K562 (cell line): Measurements from ENCODE around the gene KIF5C. TPM values are rescaled to one million over a fixed set of nuclear protein-coding genes. Genes with fewer than 3 reads are reported as not detected.

Source experiments
- ATAC-seq: fragments of 200-7000 bp; cut with Tn5 transposase; 3 replicates; pipeline ENCODE4 v1.9.1; 2020; ENCODE audit warnings: moderate library complexity
- BruUV-seq: library from RNA; stranded (reverse); fragments of 400-500 nt; replicated peaks from 2 replicates; lab custom pipeline; 2021; lab: Mats Ljungman, UMichigan
- CTCF ChIA-PET: fragments of 300-600 bp; formaldehyde crosslinking; extraction: SDS; loops from one replicate; lab custom pipeline; 2021; ENCODE audit warnings: low intra/inter-chr PET ratio; lab: Yijun Ruan, JAX
- POLR2A ChIA-PET: fragments of 300-600, 350-650 bp; sonication (Branson Sonifier 250); formaldehyde crosslinking; extraction: SDS; loops from one replicate; lab custom pipeline; 2021; ENCODE audit warnings: antibody characterized with exemption, inconsistent platforms; lab: Yijun Ruan, JAX
- DNase-seq, 4 experiments: peaks; one replicate each; pipeline versions ENCODE4 v3.0.0 to v3.0.0-alpha.2; 2011 to 2018; ENCODE audit warnings: low spot score in 3 of 4, mixed read lengths in 3 of 4; ENCODE audit errors: extremely low read depth in 1 of 4
- FAIRE-seq: peaks from 2 replicates; lab custom pipeline; 2011; peaks lifted over from hg19 to GRCh38; lab: Jason Lieb, UNC
- H2AFZ ChIP-seq: 2 replicates; pipeline ENCODE4 v1.6.0; 2011; ENCODE audit warnings: low read depth, low read length, control low read depth, inconsistent platforms
- H3K27ac ChIP-seq: fragments of 200-600 bp; 3 replicates; pipeline ENCODE4 v1.8.0; 2011; ENCODE audit warnings: low read depth, mild to moderate bottlenecking, control low read depth, inconsistent platforms, low read length, moderate library complexity, mixed read lengths; ENCODE audit errors: extremely low read depth
- H3K27me3 ChIP-seq, 2 experiments: fragments of 300-600 bp in 1 of 2; 2 replicates in 1 of 2; 3 replicates in 1 of 2; pipeline versions ENCODE4 v1.6.0 to v1.8.0; 2011; ENCODE audit warnings: inconsistent platforms in 2 of 2, low read length in 2 of 2, mild to moderate bottlenecking in 1 of 2, mixed read lengths in 1 of 2, moderate library complexity in 1 of 2; ENCODE audit not compliant: control insufficient read depth in 2 of 2, insufficient read depth in 2 of 2
- H3K36me3 ChIP-seq: fragments of 300-600 bp; 3 replicates; pipeline ENCODE4 v1.8.0; 2011; ENCODE audit warnings: mild to moderate bottlenecking, low read length, inconsistent platforms; ENCODE audit not compliant: control insufficient read depth, insufficient read depth
- H3K4me1 ChIP-seq, 2 experiments: fragments of 200-600 bp in 1 of 2; replicated peaks in 1 of 2; 2 replicates in 1 of 2; 3 replicates in 1 of 2; pipeline versions ENCODE4 v1.5.1 to v1.8.0; 2011; ENCODE audit warnings: inconsistent platforms in 2 of 2, low read length in 2 of 2, mild to moderate bottlenecking in 1 of 2, mixed read lengths in 1 of 2, moderate library complexity in 1 of 2; ENCODE audit not compliant: control insufficient read depth in 2 of 2, insufficient read depth in 2 of 2
- H3K4me2 ChIP-seq: 2 replicates; pipeline ENCODE4 v1.6.1; 2011; ENCODE audit warnings: low read length, control low read depth, inconsistent platforms, mixed read lengths; ENCODE audit not compliant: insufficient read depth
- H3K4me3 ChIP-seq: fragments of 200-600 bp; sonication (generic), shearing (Covaris generic); 2 replicates; pipeline ENCODE4 v1.5.1; 2016; ENCODE audit warnings: control low read depth, inconsistent platforms
- H3K79me2 ChIP-seq: fragments of 200-600 bp; 3 replicates; pipeline ENCODE4 v1.8.0; 2011; ENCODE audit warnings: low read length, inconsistent platforms; ENCODE audit not compliant: control insufficient read depth, insufficient read depth
- H3K9ac ChIP-seq, 2 experiments: 2 replicates each; pipeline versions ENCODE4 v1.6.0 to v1.6.1; 2011; ENCODE audit warnings: low read depth in 2 of 2, low read length in 2 of 2, control low read depth in 1 of 2, inconsistent platforms in 1 of 2, mild to moderate bottlenecking in 1 of 2, mixed read lengths in 1 of 2; ENCODE audit not compliant: insufficient read depth in 1 of 2
- H3K9me1 ChIP-seq: one replicate; pipeline ENCODE4 v1.6.0; 2011; ENCODE audit warnings: inconsistent platforms, mild to moderate bottlenecking, low read length, moderate library complexity; ENCODE audit not compliant: control insufficient read depth, insufficient read depth
- H3K9me3 ChIP-seq: replicated peaks from 2 replicates; pipeline ENCODE4 v1.5.1; 2011; ENCODE audit warnings: low read depth, low read length, inconsistent platforms; ENCODE audit not compliant: control insufficient read depth, insufficient read depth
- H4K20me1 ChIP-seq: replicated peaks from 2 replicates; pipeline ENCODE4 v1.6.1; 2011; ENCODE audit warnings: low read length, inconsistent platforms, mixed read lengths; ENCODE audit not compliant: control insufficient read depth, insufficient read depth
- EGR1 ChIP-seq: fragments of 450-650 bp; conservative IDR thresholded peaks from 2 replicates; pipeline ENCODE4 v1.6.1; 2017; ENCODE audit warnings: mild to moderate bottlenecking
- EHMT2 ChIP-seq: fragments of 450-650 bp; IDR thresholded peaks from 2 replicates; pipeline ENCODE4 v1.6.1; 2018; ENCODE audit warnings: antibody characterized with exemption
- ESRRB ChIP-seq: fragments of 250-450 bp; sonication (Bioruptor Pico); IDR thresholded peaks from 2 replicates; pipeline ENCODE4 v1.5.0; 2020; ENCODE audit warnings: mild to moderate bottlenecking, moderate library complexity, borderline replicate concordance
- EZH2 ChIP-seq: IDR thresholded peaks from 2 replicates; pipeline ENCODE4 v1.6.1; 2012; ENCODE audit warnings: low read depth, mild to moderate bottlenecking, inconsistent platforms, low read length, borderline replicate concordance
- HNRNPLL ChIP-seq: fragments of 200-400 bp; formaldehyde crosslinking; IDR thresholded peaks from 2 replicates; pipeline ENCODE4 v1.6.1; 2017; ENCODE audit warnings: low read length, low read depth, mild to moderate bottlenecking; ENCODE audit not compliant: poor library complexity, severe bottlenecking
- NFE2 ChIP-seq: IDR thresholded peaks from 2 replicates; pipeline ENCODE4 v1.6.1; 2014; ENCODE audit warnings: antibody characterized with exemption, low read depth
- NR2C2 ChIP-seq, 2 experiments: fragments of 200-800 bp in 1 of 2; sonication (Bioruptor generic) in 1 of 2; sonication (generic) in 1 of 2; formaldehyde crosslinking in 1 of 2; IDR thresholded peaks; 2 replicates each; pipeline versions ENCODE4 v1.6.1 to v1.8.0; 2016 to 2022; ENCODE audit warnings: mild to moderate bottlenecking in 1 of 2, missing compliant biosample characterization in 1 of 2, missing genetic modification characterization in 1 of 2, missing genetic modification reagents in 1 of 2
- PHF8 ChIP-seq: fragments of 200-600 bp; sonication (generic); IDR thresholded peaks from 2 replicates; pipeline ENCODE4 v1.6.1; 2012; ENCODE audit warnings: mixed run types, mild to moderate bottlenecking, inconsistent platforms, low read length, moderate library complexity, borderline replicate concordance
- U2AF1 ChIP-seq: fragments of 200-400 bp; formaldehyde crosslinking; optimal IDR thresholded peaks from 2 replicates; pipeline ENCODE3; 2017; ENCODE audit warnings: mild to moderate bottlenecking, low read depth, low read length, moderate library complexity
- ZNF212 ChIP-seq: fragments of 450-650 bp; formaldehyde crosslinking; IDR thresholded peaks from 2 replicates; pipeline ENCODE4 v1.4.0; 2020; ENCODE audit warnings: mild to moderate bottlenecking
- ZNF253 ChIP-seq: fragments of 250-450 bp; sonication (Bioruptor Pico); conservative IDR thresholded peaks from 2 replicates; pipeline ENCODE4 v1.6.1; 2021; ENCODE audit warnings: mild to moderate bottlenecking
- WGBS: fragments of 100-300 bp; shearing (Covaris generic); methylation state at CpG from one replicate; pipeline ENCODE4 v1.1.6; 2016; ENCODE audit warnings: low coverage, mixed read lengths; ENCODE audit not compliant: insufficient coverage; ENCODE audit errors: missing lambda C conversion rate; 5-methylcytosine and 5-hydroxymethylcytosine counted together
- in situ Hi-C: fragments of 300-500 bp; cut with MboI; formaldehyde crosslinking; loops from 4 replicates; pipeline ENCODE4 v1.15.0; 2018; ENCODE audit warnings: inconsistent platforms, mixed read lengths
- intact Hi-C: fragments of 100-400 bp; cut with micrococcal nuclease; formaldehyde crosslinking; loops from 2 replicates; pipeline ENCODE4 v1.14.2; 2022
- polyA plus RNA-seq, 8 experiments: library from polyadenylated mRNA; depleted of rRNA in 4 of 8; stranded (reverse) in 5 of 8; unstranded in 3 of 8; fragments of >200 nt; fragmentation: Nextera tagmentation in 2 of 8; fragmentation: Illumina TruSeq in 1 of 8; extraction: Ambion mirVana in 2 of 8; extraction: Trizol in 1 of 8; gene quantifications; 2 replicates each; pipeline versions ENCODE4 v1.2.1 to v1.2.3, GENCODE V29; 2011 to 2014; ENCODE audit warnings: inconsistent platforms in 1 of 8, missing spikeins in 1 of 8
- total RNA-seq, 7 experiments: library from RNA; depleted of rRNA in 6 of 7; stranded (reverse); fragments of >200 nt in 6 of 7; fragmentation: Illumina TruSeq in 2 of 7; extraction: Trizol in 2 of 7; gene quantifications; 2 replicates each; pipeline versions ENCODE4 v1.2.1 to v1.2.3, GENCODE V29; 2011 to 2021; ENCODE audit warnings: low replicate concordance in 1 of 7
- TF ChIP-seq, protein P1 (sequence below): fragments of 200-800 bp; sonication (Bioruptor generic); IDR thresholded peaks from 2 replicates; pipeline ENCODE4 v1.6.1; 2016; ENCODE audit warnings: missing genetic modification characterization, missing compliant biosample characterization
- TF ChIP-seq, protein P2 (sequence below): fragments of 250-450 bp; sonication (Bioruptor Pico); IDR thresholded peaks from 2 replicates; pipeline ENCODE4 v1.8.0; 2021; ENCODE audit warnings: moderate library complexity, mild to moderate bottlenecking, inconsistent platforms
- TF ChIP-seq, protein P3 (sequence below), 3 experiments: fragments of 200-800 bp in 1 of 3; sonication (Bioruptor generic) in 1 of 3; sonication (generic) in 1 of 3; formaldehyde crosslinking in 1 of 3; IDR thresholded peaks; 2 replicates each; pipeline versions ENCODE4 v1.6.1 to v1.8.0; 2016 to 2022; ENCODE audit warnings: mild to moderate bottlenecking in 2 of 3, missing compliant biosample characterization in 2 of 3, missing genetic modification characterization in 2 of 3, missing genetic modification reagents in 1 of 3

KIF5C gene
- total and polyA plus RNA-seq, 9 of the 15 experiments (the other 6 are each of a cell fraction or from before 2014, with no cell fraction given): 0.01 to 0.09 (median 0.01) TPM; not detected in 6

DNA sequence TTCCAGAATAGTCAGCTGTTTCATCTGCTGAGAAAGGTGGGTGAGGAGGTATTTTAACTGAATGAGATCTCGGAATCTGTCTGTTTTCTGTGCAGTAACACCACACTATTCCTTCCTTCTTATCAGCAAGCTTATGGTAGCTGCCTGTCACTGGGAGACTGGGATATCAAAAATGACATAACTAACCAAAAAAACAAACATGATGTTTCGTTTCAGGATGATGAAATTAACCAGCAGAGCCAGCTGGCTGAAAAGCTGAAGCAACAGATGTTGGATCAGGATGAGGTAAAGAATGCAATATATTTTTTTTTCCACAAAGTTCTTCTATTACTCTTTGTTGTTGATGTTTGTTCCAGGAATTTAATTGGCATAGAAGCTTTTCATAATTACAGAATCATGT, 103.7 kb downstream of the KIF5C start:
- no peak overlapping the region for H3K4me2 ChIP-seq
- no peak for TF ChIP-seq EGR1
- no peak for TF ChIP-seq U2AF1
- no peak for TF ChIP-seq EHMT2
- TF ChIP-seq ESRRB: no peak
- no peak for TF ChIP-seq NR2C2 (CRISPR knock-in tag; IDR thresholded peaks at IDR 0.05)
- TF ChIP-seq NR2C2 (tag; IDR thresholded peaks at IDR 0.05): no peak
- TF ChIP-seq, protein P1, sequence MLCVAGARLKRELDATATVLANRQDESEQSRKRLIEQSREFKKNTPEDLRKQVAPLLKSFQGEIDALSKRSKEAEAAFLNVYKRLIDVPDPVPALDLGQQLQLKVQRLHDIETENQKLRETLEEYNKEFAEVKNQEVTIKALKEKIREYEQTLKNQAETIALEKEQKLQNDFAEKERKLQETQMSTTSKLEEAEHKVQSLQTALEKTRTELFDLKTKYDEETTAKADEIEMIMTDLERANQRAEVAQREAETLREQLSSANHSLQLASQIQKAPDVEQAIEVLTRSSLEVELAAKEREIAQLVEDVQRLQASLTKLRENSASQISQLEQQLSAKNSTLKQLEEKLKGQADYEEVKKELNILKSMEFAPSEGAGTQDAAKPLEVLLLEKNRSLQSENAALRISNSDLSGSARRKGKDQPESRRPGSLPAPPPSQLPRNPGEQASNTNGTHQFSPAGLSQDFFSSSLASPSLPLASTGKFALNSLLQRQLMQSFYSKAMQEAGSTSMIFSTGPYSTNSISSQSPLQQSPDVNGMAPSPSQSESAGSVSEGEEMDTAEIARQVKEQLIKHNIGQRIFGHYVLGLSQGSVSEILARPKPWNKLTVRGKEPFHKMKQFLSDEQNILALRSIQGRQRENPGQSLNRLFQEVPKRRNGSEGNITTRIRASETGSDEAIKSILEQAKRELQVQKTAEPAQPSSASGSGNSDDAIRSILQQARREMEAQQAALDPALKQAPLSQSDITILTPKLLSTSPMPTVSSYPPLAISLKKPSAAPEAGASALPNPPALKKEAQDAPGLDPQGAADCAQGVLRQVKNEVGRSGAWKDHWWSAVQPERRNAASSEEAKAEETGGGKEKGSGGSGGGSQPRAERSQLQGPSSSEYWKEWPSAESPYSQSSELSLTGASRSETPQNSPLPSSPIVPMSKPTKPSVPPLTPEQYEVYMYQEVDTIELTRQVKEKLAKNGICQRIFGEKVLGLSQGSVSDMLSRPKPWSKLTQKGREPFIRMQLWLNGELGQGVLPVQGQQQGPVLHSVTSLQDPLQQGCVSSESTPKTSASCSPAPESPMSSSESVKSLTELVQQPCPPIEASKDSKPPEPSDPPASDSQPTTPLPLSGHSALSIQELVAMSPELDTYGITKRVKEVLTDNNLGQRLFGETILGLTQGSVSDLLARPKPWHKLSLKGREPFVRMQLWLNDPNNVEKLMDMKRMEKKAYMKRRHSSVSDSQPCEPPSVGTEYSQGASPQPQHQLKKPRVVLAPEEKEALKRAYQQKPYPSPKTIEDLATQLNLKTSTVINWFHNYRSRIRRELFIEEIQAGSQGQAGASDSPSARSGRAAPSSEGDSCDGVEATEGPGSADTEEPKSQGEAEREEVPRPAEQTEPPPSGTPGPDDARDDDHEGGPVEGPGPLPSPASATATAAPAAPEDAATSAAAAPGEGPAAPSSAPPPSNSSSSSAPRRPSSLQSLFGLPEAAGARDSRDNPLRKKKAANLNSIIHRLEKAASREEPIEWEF: no peak
- no peak for TF ChIP-seq HNRNPLL
- TF ChIP-seq ZNF253 (CRISPR knock-in tag): no peak
- no peak for TF ChIP-seq ZNF212
- no peak for TF ChIP-seq EZH2
- no peak for TF ChIP-seq PHF8
- TF ChIP-seq NFE2: no peak
- TF ChIP-seq, protein P2, sequence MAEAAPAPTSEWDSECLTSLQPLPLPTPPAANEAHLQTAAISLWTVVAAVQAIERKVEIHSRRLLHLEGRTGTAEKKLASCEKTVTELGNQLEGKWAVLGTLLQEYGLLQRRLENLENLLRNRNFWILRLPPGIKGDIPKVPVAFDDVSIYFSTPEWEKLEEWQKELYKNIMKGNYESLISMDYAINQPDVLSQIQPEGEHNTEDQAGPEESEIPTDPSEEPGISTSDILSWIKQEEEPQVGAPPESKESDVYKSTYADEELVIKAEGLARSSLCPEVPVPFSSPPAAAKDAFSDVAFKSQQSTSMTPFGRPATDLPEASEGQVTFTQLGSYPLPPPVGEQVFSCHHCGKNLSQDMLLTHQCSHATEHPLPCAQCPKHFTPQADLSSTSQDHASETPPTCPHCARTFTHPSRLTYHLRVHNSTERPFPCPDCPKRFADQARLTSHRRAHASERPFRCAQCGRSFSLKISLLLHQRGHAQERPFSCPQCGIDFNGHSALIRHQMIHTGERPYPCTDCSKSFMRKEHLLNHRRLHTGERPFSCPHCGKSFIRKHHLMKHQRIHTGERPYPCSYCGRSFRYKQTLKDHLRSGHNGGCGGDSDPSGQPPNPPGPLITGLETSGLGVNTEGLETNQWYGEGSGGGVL: no peak
- TF ChIP-seq, protein P3, sequence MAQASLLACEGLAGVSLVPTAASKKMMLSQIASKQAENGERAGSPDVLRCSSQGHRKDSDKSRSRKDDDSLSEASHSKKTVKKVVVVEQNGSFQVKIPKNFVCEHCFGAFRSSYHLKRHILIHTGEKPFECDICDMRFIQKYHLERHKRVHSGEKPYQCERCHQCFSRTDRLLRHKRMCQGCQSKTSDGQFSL (CRISPR knock-in tag; IDR thresholded peaks at IDR 0.05): no peak
- TF ChIP-seq, protein P3 (tag; IDR thresholded peaks at IDR 0.05): no peak

More for the DNA sequence above, 103.7 kb downstream of the KIF5C start:
- H3K27ac ChIP-seq: no peak overlapping the region
- POLR2A ChIA-PET: interaction anchor here (0.8 to 1.1 kb wide), 2 partner anchors 10 to 103 kb away, joined by 3 read pairs; no protein-coding TSS in a partner anchor
- BruUV-seq: no TSS peak
- H3K9me3 ChIP-seq: no peaks in the 10 kb centered on the region
- H3K27me3 ChIP-seq: no peaks in the 10 kb centered on the region
- no peak overlapping the region for H3K4me3 ChIP-seq
- WGBS: 0% methylated on average over 2 of the region's 2 CpGs
- intact Hi-C loops (no loop called here), in situ Hi-C loops (loop anchor here (25.0 kb wide), 1 partner anchor 1041 kb away; no protein-coding TSS in a partner anchor)
- no peaks in the 10 kb centered on the region for H3K36me3 ChIP-seq
- CTCF ChIA-PET: no interaction called here
- FAIRE-seq: no peak
- no peak overlapping the region for H2AFZ ChIP-seq
- no peak for ATAC-seq
- H3K4me1 ChIP-seq: no peaks in the 10 kb centered on the region
- DNase-seq: no peak
- no peaks in the 10 kb centered on the region for H3K9me1 ChIP-seq
- no peak overlapping the region for H3K9ac ChIP-seq
- H3K79me2 ChIP-seq: no peaks in the 10 kb centered on the region
- H4K20me1 ChIP-seq: no peaks in the 10 kb centered on the region
